T-helper 2 cell treated with Interferon-gamma antibody and Interleukin-4, amounts not matched to agents 5 μg/mL and 100 μg/mL, for 36 hours (primary cell): ENCODE data around the gene CYP1A2.
"Not testable (repeated sequence)": the region's sequence is repeated elsewhere in the genome, so short reads cannot be mapped to it uniquely, and the experiment has no call there.

Experiments
- DNase-seq: peaks from one replicate; pipeline ENCODE4 v3.0.0; 2021; ENCODE audit warnings: low spot score
- H3K27ac Mint-ChIP-seq: one replicate; pipeline ENCODE4 v1.8.0; 2021; ENCODE audit warnings: mild to moderate bottlenecking, mixed read lengths
- H3K27me3 Mint-ChIP-seq: one replicate; pipeline ENCODE4 v1.8.0; 2021; ENCODE audit warnings: low read depth, mixed read lengths
- H3K36me3 Mint-ChIP-seq: one replicate; pipeline ENCODE4 v1.8.0; 2021; ENCODE audit warnings: low read depth, mixed read lengths
- H3K4me1 Mint-ChIP-seq: one replicate; pipeline ENCODE4 v1.8.0; 2021; ENCODE audit warnings: low read depth, mixed read lengths
- H3K4me3 Mint-ChIP-seq: one replicate; pipeline ENCODE4 v1.8.0; 2022; ENCODE audit warnings: mild to moderate bottlenecking, moderate library complexity, mixed read lengths
- H3K9me3 Mint-ChIP-seq: one replicate; pipeline ENCODE4 v1.8.0; 2021; ENCODE audit warnings: mixed read lengths

Gene CYP1A2

GRCh38 chr15:74726774-74727164, 21.9 kb upstream of the CYP1A2 start:
- H3K36me3 Mint-ChIP-seq: no peaks in the 10 kb centered on the region
- no peak for DNase-seq
- peaks cover 28% of the 10 kb centered on the region for H3K27me3 Mint-ChIP-seq
- H3K4me3 Mint-ChIP-seq: peak overlapping the region; percentile 70
- H3K9me3 Mint-ChIP-seq: no peaks in the 10 kb centered on the region
- peak overlapping the region; percentile 14 for H3K27ac Mint-ChIP-seq
- peaks cover 9% of the 10 kb centered on the region for H3K4me1 Mint-ChIP-seq

GRCh38 chr15:74727727-74728126, 20.9 kb upstream of the CYP1A2 start:
- no peak overlapping the region for H3K4me3 Mint-ChIP-seq
- peaks cover 9% of the 10 kb centered on the region for H3K4me1 Mint-ChIP-seq
- H3K27ac Mint-ChIP-seq: no peak overlapping the region
- peaks cover 28% of the 10 kb centered on the region for H3K27me3 Mint-ChIP-seq
- no peaks in the 10 kb centered on the region for H3K36me3 Mint-ChIP-seq
- DNase-seq: no peak
- no peaks in the 10 kb centered on the region for H3K9me3 Mint-ChIP-seq

GRCh38 chr15:74728699-74729098, 19.9 kb upstream of the CYP1A2 start:
- H3K36me3 Mint-ChIP-seq, DNase-seq, H3K4me1 Mint-ChIP-seq, H3K27ac Mint-ChIP-seq, H3K4me3 Mint-ChIP-seq, H3K9me3 Mint-ChIP-seq: not testable (repeated sequence)
- peaks cover 22% of the 10 kb centered on the region for H3K27me3 Mint-ChIP-seq

GRCh38 chr15:74729372-74729771, 19.3 kb upstream of the CYP1A2 start:
- H3K9me3 Mint-ChIP-seq, H3K36me3 Mint-ChIP-seq, H3K4me1 Mint-ChIP-seq, H3K27ac Mint-ChIP-seq, H3K4me3 Mint-ChIP-seq, DNase-seq: not testable (repeated sequence)
- peaks cover 21% of the 10 kb centered on the region for H3K27me3 Mint-ChIP-seq

GRCh38 chr15:74730619-74731316, 17.9 kb upstream of the CYP1A2 start:
- Mint-ChIP-seq H3K27ac (no peak overlapping the region), H3K36me3 (no peaks in the 10 kb centered on the region)

GRCh38 chr15:74732846-74733245, 15.8 kb upstream of the CYP1A2 start:
- Mint-ChIP-seq H3K36me3 (no peaks in the 10 kb centered on the region), H3K27ac (no peak overlapping the region), H3K9me3 (peaks cover 1% of the 10 kb centered on the region), H3K4me1 (no peaks in the 10 kb centered on the region), H3K4me3 (no peak overlapping the region), H3K27me3 (peaks cover 10% of the 10 kb centered on the region)
- DNase-seq: no peak

More at GRCh38 chr15:74730619-74731316, 17.9 kb upstream of the CYP1A2 start:
- H3K9me3 Mint-ChIP-seq: no peaks in the 10 kb centered on the region
- H3K4me3 Mint-ChIP-seq: no peak overlapping the region
- H3K27me3 Mint-ChIP-seq: peaks cover 14% of the 10 kb centered on the region
- DNase-seq: no peak
- H3K4me1 Mint-ChIP-seq: peaks cover 7% of the 10 kb centered on the region

- DNase-seq: no peak
- no peak overlapping the region for H3K27ac Mint-ChIP-seq
- peaks cover 8% of the 10 kb centered on the region for H3K27me3 Mint-ChIP-seq
- H3K36me3 Mint-ChIP-seq: no peaks in the 10 kb centered on the region
- H3K4me1 Mint-ChIP-seq: peaks cover 3% of the 10 kb centered on the region
- no peak overlapping the region for H3K4me3 Mint-ChIP-seq
- H3K9me3 Mint-ChIP-seq: peaks cover 5% of the 10 kb centered on the region
Measured at GRCh38 chr15:74733269-74733668, 15.4 kb upstream of the CYP1A2 start.

GRCh38 chr15:74735305-74735704, 13.3 kb upstream of the CYP1A2 start:
- Mint-ChIP-seq H3K9me3 (peaks cover 6% of the 10 kb centered on the region), H3K36me3 (no peaks in the 10 kb centered on the region), H3K27me3 (peaks cover 8% of the 10 kb centered on the region), H3K4me1 (peaks cover 3% of the 10 kb centered on the region), H3K4me3 (no peak overlapping the region), H3K27ac (no peak overlapping the region)
- DNase-seq: no peak

GRCh38 chr15:74738239-74738638, 10.4 kb upstream of the CYP1A2 start:
- H3K27me3 Mint-ChIP-seq: not testable (repeated sequence)

GRCh38 chr15:74742422-74742821, 6.2 kb upstream of the CYP1A2 start:
- peaks cover 12% of the 10 kb centered on the region for H3K9me3 Mint-ChIP-seq
- no peak for DNase-seq
- no peaks in the 10 kb centered on the region for H3K27me3 Mint-ChIP-seq
- H3K4me3 Mint-ChIP-seq: no peak overlapping the region
- H3K4me1 Mint-ChIP-seq: peaks cover 3% of the 10 kb centered on the region
- H3K36me3 Mint-ChIP-seq: no peaks in the 10 kb centered on the region
- H3K27ac Mint-ChIP-seq: no peak overlapping the region

More at GRCh38 chr15:74738239-74738638, 10.4 kb upstream of the CYP1A2 start:
- not testable (repeated sequence) for H3K4me1 Mint-ChIP-seq, H3K4me3 Mint-ChIP-seq, H3K36me3 Mint-ChIP-seq, H3K27ac Mint-ChIP-seq, DNase-seq
- H3K9me3 Mint-ChIP-seq: peaks cover 12% of the 10 kb centered on the region

GRCh38 chr15:74746389-74746788, 2.3 kb upstream of the CYP1A2 start:
- no peak for DNase-seq
- H3K4me3 Mint-ChIP-seq: no peak overlapping the region
- no peaks in the 10 kb centered on the region for H3K27me3 Mint-ChIP-seq
- no peak overlapping the region for H3K27ac Mint-ChIP-seq
- H3K4me1 Mint-ChIP-seq: no peaks in the 10 kb centered on the region
- H3K36me3 Mint-ChIP-seq: no peaks in the 10 kb centered on the region
- peaks cover 6% of the 10 kb centered on the region for H3K9me3 Mint-ChIP-seq

GRCh38 chr15:74749832-74750231, 1.2 kb downstream of the CYP1A2 start:
- DNase-seq: no peak
- H3K27me3 Mint-ChIP-seq: peaks cover 5% of the 10 kb centered on the region
- no peaks in the 10 kb centered on the region for H3K9me3 Mint-ChIP-seq
- H3K4me1 Mint-ChIP-seq: no peaks in the 10 kb centered on the region
- no peaks in the 10 kb centered on the region for H3K36me3 Mint-ChIP-seq
- no peak overlapping the region for H3K27ac Mint-ChIP-seq
- H3K4me3 Mint-ChIP-seq: no peak overlapping the region

- H3K4me1 Mint-ChIP-seq: no peaks in the 10 kb centered on the region
- H3K9me3 Mint-ChIP-seq: no peaks in the 10 kb centered on the region
- no peak for DNase-seq
- no peaks in the 10 kb centered on the region for H3K36me3 Mint-ChIP-seq
- no peak overlapping the region for H3K4me3 Mint-ChIP-seq
- no peak overlapping the region for H3K27ac Mint-ChIP-seq
- peaks cover 5% of the 10 kb centered on the region for H3K27me3 Mint-ChIP-seq
Measured at GRCh38 chr15:74750751-74751150, 2.1 kb downstream of the CYP1A2 start.

- no peak for DNase-seq
- Mint-ChIP-seq H3K4me3 (no peak overlapping the region), H3K27ac (no peak overlapping the region), H3K36me3 (no peaks in the 10 kb centered on the region), H3K27me3 (peaks cover 8% of the 10 kb centered on the region), H3K9me3 (no peaks in the 10 kb centered on the region), H3K4me1 (no peaks in the 10 kb centered on the region)
Measured at GRCh38 chr15:74752011-74752410, 3.4 kb downstream of the CYP1A2 start.

GRCh38 chr15:74752531-74752930, 3.9 kb downstream of the CYP1A2 start:
- no peak for DNase-seq
- no peaks in the 10 kb centered on the region for H3K36me3 Mint-ChIP-seq
- H3K9me3 Mint-ChIP-seq: no peaks in the 10 kb centered on the region
- H3K27me3 Mint-ChIP-seq: peaks cover 8% of the 10 kb centered on the region
- H3K27ac Mint-ChIP-seq: no peak overlapping the region
- H3K4me1 Mint-ChIP-seq: no peaks in the 10 kb centered on the region
- no peak overlapping the region for H3K4me3 Mint-ChIP-seq
